ENCODE results near the gene CENPB.
"Not testable (repeated sequence)": the region's sequence is repeated elsewhere in the genome, so short reads cannot be mapped to it uniquely, and the experiment has no call there.

Gene CENPB

GRCh38 chr20:3786665-3787323, at the start of gene CENPB:
TSS of gene CENPB (minus strand) at chr20:3786740. CDS start at chr20:3786483, 257 bp downstream.
- peak; percentile 51 for DNase-seq

GRCh38 chr20:3836132-3836531, 49.6 kb upstream of the CENPB start:
- DNase-seq, result no peak

GRCh38 chr20:3829891-3830290, 43.4 kb upstream of the CENPB start:
- not testable (repeated sequence) for DNase-seq

- no peak for DNase-seq
Observed at GRCh38 chr20:3828798-3829197, 42.3 kb upstream of the CENPB start.

GRCh38 chr20:3826420-3826819, 39.9 kb upstream of the CENPB start:
- DNase-seq, result no peak

- no peak for DNase-seq
Observed at GRCh38 chr20:3825526-3825925, 39.0 kb upstream of the CENPB start.

- DNase-seq, result no peak
Observed at GRCh38 chr20:3823881-3824280, 37.3 kb upstream of the CENPB start.

- DNase-seq, result no peak
Observed at GRCh38 chr20:3821996-3822395, 35.5 kb upstream of the CENPB start.

GRCh38 chr20:3820901-3821727, 34.6 kb upstream of the CENPB start:
- no peak for DNase-seq

- peak; percentile 94 for DNase-seq
Observed at GRCh38 chr20:3820048-3820900, 33.7 kb upstream of the CENPB start, which contains the start of gene AP5S1. TSS of gene AP5S1 (plus strand) at chr20:3820547. CDS start at chr20:3822118, 1,571 bp downstream.

GRCh38 chr20:3819411-3820047, 33.0 kb upstream of the CENPB start:
- no peak for DNase-seq

- no peak for DNase-seq
Observed at GRCh38 chr20:3818155-3819151, 31.9 kb upstream of the CENPB start.

GRCh38 chr20:3815703-3816315, 29.3 kb upstream of the CENPB start:
- no peak for DNase-seq

GRCh38 chr20:3814928-3815495, 28.5 kb upstream of the CENPB start:
- no peak for DNase-seq

- DNase-seq, result no peak
Observed at GRCh38 chr20:3813848-3814581, 27.5 kb upstream of the CENPB start.

GRCh38 chr20:3812975-3813847, 26.7 kb upstream of the CENPB start:
- no peak for DNase-seq

GRCh38 chr20:3812259-3812681, 25.7 kb upstream of the CENPB start:
- DNase-seq, result no peak

GRCh38 chr20:3811467-3812258, 25.1 kb upstream of the CENPB start:
- peak; percentile 37 for DNase-seq
